ENCODE data around the gene ATP2C2.

Gene ATP2C2

DNA sequence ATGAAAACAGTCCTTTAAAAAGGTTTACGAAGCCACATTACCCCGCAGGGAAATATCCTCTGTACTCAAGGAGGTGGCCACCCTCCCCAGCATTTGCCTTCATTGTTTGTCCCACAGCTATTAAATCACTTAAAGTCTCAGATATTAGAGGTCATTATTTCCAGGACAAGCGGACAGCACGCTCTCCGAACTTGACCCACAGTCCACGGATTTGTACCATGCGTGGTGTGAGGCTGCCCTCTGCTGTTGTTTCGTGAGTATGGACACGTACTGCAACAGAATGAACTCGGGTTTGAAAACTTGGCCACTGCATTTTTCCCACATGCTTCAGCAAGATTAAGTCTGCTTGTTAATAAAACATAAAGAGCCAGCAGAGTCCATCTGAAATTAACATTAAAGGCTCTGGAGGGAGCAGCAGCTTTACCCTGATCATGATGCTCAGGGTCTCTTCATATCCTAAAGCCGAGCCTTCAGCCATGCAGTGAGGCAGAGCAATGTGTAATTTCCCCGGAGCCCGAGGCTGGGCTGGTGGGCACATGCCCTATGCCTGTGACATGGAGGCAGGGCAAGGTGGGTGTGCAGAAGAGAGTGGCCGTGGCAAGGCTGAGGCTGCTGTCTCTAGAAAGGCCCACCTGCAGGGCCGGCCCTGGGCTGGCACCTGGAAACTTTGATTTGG, 116.4 kb downstream of the ATP2C2 start:
- DNase-seq (ENCODE audit: low read depth), result peak; percentile 82
- TF ChIP-seq CTCF (conservative IDR thresholded peaks at IDR 0.05; ENCODE audit: low read depth, low read length), result peak; percentile 95

GRCh38 chr16:84485255-84486010, 117.1 kb downstream of the ATP2C2 start:
- no peak for TF ChIP-seq CTCF (conservative IDR thresholded peaks at IDR 0.05; ENCODE audit: low read depth, low read length)
- H3K4me3 ChIP-seq (ENCODE audit: low read depth, low read length), result no peak overlapping the region
- DNase-seq (ENCODE audit: low read depth), result no peak

More for the DNA sequence above, 116.4 kb downstream of the ATP2C2 start:
- no peak overlapping the region for H3K4me3 ChIP-seq (ENCODE audit: low read depth, low read length)

GRCh38 chr16:84486126-84486525, 117.8 kb downstream of the ATP2C2 start:
- no peak overlapping the region for H3K4me3 ChIP-seq (ENCODE audit: low read depth, low read length)
- no peak for TF ChIP-seq CTCF (conservative IDR thresholded peaks at IDR 0.05; ENCODE audit: low read depth, low read length)
- DNase-seq (ENCODE audit: low read depth), result no peak

- no peak for TF ChIP-seq CTCF (conservative IDR thresholded peaks at IDR 0.05; ENCODE audit: low read depth, low read length)
- H3K4me3 ChIP-seq (ENCODE audit: low read depth, low read length), result no peak overlapping the region
- DNase-seq (ENCODE audit: low read depth), result no peak
These were observed 118.4 kb downstream of the ATP2C2 start for GRCh38 chr16:84486551-84487235.

- TF ChIP-seq CTCF (conservative IDR thresholded peaks at IDR 0.05; ENCODE audit: low read depth, low read length), result no peak
- no peak for DNase-seq (ENCODE audit: low read depth)
- H3K4me3 ChIP-seq (ENCODE audit: low read depth, low read length), result no peak overlapping the region
These were observed 119.0 kb downstream of the ATP2C2 start for GRCh38 chr16:84487358-84487757.

- H3K4me3 ChIP-seq (ENCODE audit: low read depth, low read length), result no peak overlapping the region
- no peak for TF ChIP-seq CTCF (conservative IDR thresholded peaks at IDR 0.05; ENCODE audit: low read depth, low read length)
- DNase-seq (ENCODE audit: low read depth), result no peak
These were observed 120.8 kb downstream of the ATP2C2 start for GRCh38 chr16:84489131-84489530.
